Body of pancreas (tissue), 4 donors: ENCODE measurements around the gene SPOCK1.

Experiments
- POLR2A ChIP-seq, 3 donors: fragments of 450-650 bp; IDR thresholded peaks; one replicate each; pipeline ENCODE4 v1.6.1; 2016; ENCODE audit warnings: antibody characterized with exemption in 3 of 3, mild to moderate bottlenecking in 2 of 3
- TF ChIP-seq, protein P1 (sequence below), 7 experiments: fragments of 450-650 bp in 4 of 7; fragments of 200-600 bp in 3 of 7; sonication (generic) in 3 of 7; IDR thresholded peaks; one replicate each; pipeline ENCODE4 v1.5.1; 2016 to 2019; ENCODE audit warnings: antibody characterized with exemption in 7 of 7

DNA sequence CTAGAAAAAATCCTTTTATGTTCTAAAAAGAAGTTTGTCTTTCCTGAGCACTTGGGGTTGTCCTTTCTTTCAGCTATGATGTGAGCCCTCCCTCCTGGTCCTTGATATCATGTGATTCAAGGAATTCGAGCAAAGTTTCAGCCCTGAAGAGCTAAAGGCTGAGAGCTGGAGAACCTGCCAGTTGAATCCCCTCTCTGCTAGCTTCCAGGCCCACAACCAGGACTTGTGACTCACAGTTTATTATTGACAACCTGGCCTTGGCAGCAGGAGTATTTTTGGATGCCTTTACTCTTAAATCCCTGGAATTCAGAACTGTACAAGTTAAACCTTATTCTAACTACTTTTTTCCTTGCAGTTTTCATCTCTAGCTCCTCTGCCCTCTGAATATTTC lies 182.8 kb downstream of the SPOCK1 start:
- TF ChIP-seq, protein P1, sequence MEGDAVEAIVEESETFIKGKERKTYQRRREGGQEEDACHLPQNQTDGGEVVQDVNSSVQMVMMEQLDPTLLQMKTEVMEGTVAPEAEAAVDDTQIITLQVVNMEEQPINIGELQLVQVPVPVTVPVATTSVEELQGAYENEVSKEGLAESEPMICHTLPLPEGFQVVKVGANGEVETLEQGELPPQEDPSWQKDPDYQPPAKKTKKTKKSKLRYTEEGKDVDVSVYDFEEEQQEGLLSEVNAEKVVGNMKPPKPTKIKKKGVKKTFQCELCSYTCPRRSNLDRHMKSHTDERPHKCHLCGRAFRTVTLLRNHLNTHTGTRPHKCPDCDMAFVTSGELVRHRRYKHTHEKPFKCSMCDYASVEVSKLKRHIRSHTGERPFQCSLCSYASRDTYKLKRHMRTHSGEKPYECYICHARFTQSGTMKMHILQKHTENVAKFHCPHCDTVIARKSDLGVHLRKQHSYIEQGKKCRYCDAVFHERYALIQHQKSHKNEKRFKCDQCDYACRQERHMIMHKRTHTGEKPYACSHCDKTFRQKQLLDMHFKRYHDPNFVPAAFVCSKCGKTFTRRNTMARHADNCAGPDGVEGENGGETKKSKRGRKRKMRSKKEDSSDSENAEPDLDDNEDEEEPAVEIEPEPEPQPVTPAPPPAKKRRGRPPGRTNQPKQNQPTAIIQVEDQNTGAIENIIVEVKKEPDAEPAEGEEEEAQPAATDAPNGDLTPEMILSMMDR (IDR thresholded peaks at IDR 0.05), result no peak
- TF ChIP-seq POLR2A (IDR thresholded peaks at IDR 0.05), result no peak
